PFSK-1 (cell line): ENCODE data around the gene UGT1A1.

Source experiments
- SIN3A ChIP-seq: IDR thresholded peaks from 2 replicates; pipeline ENCODE4 v1.6.1; 2012; ENCODE audit warnings: mild to moderate bottlenecking, low read length, moderate library complexity, borderline replicate concordance; ENCODE audit not compliant: insufficient read depth
- TAF1 ChIP-seq: IDR thresholded peaks from 2 replicates; pipeline ENCODE4 v1.6.1; 2012; ENCODE audit warnings: low read length, control low read depth, borderline replicate concordance; ENCODE audit not compliant: insufficient read depth

- TF ChIP-seq TAF1 (no peak), SIN3A (no peak)
Observed at GRCh38 chr2:233817995-233818638, 58.0 kb downstream of the UGT1A1 start.
